SK-N-MC (cell line): Measurements from ENCODE around the gene FNDC7.
"Not testable (repeated sequence)": the region's sequence is repeated elsewhere in the genome, so short reads cannot be mapped to it uniquely, and the experiment has no call there.

Source experiments
- DNase-seq: peaks from one replicate; pipeline ENCODE4 v3.0.0-alpha.2; 2011; ENCODE audit warnings: low read depth, low spot score
- H3K27ac ChIP-seq: fragments of 200-600 bp; sonication (generic); 2 replicates; pipeline ENCODE4 v1.5.1; 2016; ENCODE audit warnings: mixed run types
- H3K36me3 ChIP-seq: fragments of 200-600 bp; sonication (generic); 2 replicates; pipeline ENCODE4 v1.6.1; 2017; ENCODE audit warnings: antibody characterized with exemption, low read length, mixed read lengths; ENCODE audit not compliant: insufficient read depth
- H3K4me3 ChIP-seq: fragments of 200-600 bp; sonication (generic); 2 replicates; pipeline ENCODE4 v1.5.1; 2016
- H3K9ac ChIP-seq: fragments of 200-600 bp; sonication (generic); 2 replicates; pipeline ENCODE4 v1.8.0; 2017; ENCODE audit warnings: mixed run types, mixed read lengths; ENCODE audit not compliant: insufficient read length
- H3K9me3 ChIP-seq: fragments of 200-600 bp; sonication (generic); 2 replicates; pipeline ENCODE4 v1.6.1; 2017; ENCODE audit warnings: low read depth, mild to moderate bottlenecking, antibody characterized with exemption, low read length, moderate library complexity, mixed read lengths
- EZH2 ChIP-seq: fragments of 200-600 bp; sonication (generic); IDR thresholded peaks from one replicate; pipeline ENCODE4 v1.6.1; 2017; ENCODE audit warnings: antibody characterized with exemption
- FOXP2 ChIP-seq: optimal IDR thresholded peaks from 2 replicates; pipeline ENCODE3; 2011; ENCODE audit warnings: mild to moderate bottlenecking, moderate library complexity; ENCODE audit not compliant: insufficient read depth; ENCODE audit errors: extremely low read length, control extremely low read depth
- POLR2AphosphoS5 ChIP-seq: IDR thresholded peaks from 2 replicates; pipeline ENCODE4 v1.6.1; 2012; ENCODE audit warnings: mild to moderate bottlenecking, low read depth, low read length, borderline replicate concordance

The FNDC7 gene, protein sequence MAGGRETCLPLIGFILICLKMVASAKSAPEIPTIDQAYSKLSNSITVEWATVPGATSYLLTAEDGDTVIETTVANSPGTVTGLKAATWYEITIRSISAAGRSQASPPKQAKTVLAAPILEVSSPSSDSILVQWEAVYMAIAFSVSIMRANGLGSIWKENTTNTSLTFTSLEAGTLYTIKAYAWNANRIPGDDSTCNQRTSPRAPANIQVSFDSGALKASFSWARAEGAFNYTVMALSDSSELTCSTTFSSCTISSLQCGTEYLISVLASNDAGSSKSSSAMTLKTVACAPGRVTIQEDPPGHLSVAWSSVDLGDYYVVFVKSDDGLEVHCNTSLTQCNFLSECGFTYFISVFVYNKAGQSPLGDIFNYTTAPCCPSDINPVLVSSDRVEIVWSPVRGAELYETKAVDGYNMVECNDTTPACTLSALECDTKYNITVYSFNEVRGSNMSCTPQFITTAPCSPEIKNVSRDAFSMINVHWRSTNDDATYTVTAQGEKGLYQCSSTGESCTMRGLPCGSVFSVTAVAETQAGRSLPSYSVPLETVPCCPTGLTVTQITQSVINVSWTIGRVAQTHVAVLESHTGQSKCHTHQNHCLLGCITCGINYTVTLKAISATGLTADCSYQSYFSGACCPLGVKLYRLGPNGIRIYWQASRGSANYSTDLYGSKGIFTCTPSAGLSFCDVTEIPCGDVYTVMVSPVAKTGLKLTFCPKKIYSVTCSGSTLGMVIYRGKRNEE

DNA sequence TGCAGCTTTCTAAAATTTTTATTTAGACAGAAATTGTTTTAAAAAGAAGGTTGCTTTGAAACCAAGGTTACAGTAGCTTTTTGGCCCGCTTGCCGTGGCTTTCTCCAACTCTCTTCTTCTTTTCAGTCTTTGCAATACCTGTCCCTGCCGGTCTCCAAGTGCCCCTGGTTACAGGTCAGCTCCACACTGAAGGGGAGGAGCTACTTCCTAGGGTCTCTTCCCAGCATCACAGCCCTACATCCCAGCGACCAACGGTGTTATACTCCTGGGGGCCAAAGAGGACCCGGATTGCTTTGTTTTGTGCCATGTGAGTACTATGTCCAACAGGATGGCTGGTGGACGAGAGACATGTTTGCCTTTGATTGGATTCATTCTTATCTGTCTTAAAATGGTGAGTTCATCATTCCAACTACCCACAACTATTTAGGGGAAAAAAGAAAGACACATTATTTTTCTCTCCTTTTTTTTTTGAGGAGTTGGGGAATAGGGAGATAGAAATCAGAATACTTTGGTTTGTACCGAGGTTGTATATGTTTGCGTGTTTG, at the start of gene FNDC7:
TSS of gene FNDC7 (plus strand) at position 303 of the 545 bp plus-strand sequence. CDS start at position 329, 26 bp downstream.
- no peak within 1 kb of the TSS for H3K9ac ChIP-seq
- H3K9me3 ChIP-seq, result no peaks in the 10 kb centered on the region
- H3K27ac ChIP-seq, result no peak within 1 kb of the TSS
- no peak for DNase-seq
- TF ChIP-seq EZH2 (no peak), POLR2AphosphoS5 (no peak), FOXP2 (no peak)
- no peak within 1 kb of the TSS for H3K4me3 ChIP-seq
- no peaks in the 10 kb centered on the region for H3K36me3 ChIP-seq

DNA sequence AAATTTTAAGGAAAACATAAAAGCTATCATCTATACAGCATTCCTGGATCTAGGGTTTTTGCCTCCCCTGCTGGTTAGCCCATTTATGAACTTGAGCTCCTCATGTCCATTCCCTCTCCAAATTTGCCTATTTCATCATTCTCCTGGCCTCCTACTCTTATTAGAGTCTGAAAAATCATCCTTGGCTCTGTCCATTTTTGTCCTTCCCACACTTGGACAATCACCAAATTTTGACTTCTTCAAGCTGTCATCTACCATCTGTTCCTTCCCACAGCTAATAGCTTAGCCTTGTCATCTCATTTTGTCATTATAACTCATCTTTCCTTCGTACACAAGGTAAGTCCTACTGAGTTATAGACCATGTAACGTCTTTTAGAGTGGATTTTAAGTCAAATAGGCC, 49.6 kb upstream of the FNDC7 start:
- no peaks in the 10 kb centered on the region for H3K36me3 ChIP-seq
- no peak overlapping the region for H3K4me3 ChIP-seq
- TF ChIP-seq EZH2, result no peak
- no peak for TF ChIP-seq FOXP2
- TF ChIP-seq POLR2AphosphoS5, result no peak
- DNase-seq, result no peak
- no peaks in the 10 kb centered on the region for H3K9me3 ChIP-seq
- H3K27ac ChIP-seq, result no peak overlapping the region
- H3K9ac ChIP-seq, result no peak overlapping the region

DNA sequence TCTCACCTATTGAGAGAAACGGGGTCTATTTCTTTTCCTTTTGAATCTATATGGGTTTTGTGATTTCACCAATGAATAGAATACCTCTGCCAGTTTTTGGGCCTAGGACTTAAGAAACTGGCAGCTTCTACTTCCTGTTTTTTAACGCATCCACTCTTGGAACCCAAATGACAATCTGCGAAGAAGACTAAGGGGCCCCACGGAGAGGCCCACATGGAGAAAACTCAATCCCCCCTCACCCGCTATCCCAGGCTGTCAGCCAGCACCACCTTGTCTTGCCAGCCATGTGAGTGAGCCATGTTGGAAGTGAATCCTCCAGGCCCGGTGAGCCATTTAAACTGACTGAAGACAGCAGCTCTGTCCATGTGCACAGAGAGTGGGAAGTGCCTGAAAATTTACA, 48.2 kb upstream of the FNDC7 start:
- DNase-seq, result no peak

DNA sequence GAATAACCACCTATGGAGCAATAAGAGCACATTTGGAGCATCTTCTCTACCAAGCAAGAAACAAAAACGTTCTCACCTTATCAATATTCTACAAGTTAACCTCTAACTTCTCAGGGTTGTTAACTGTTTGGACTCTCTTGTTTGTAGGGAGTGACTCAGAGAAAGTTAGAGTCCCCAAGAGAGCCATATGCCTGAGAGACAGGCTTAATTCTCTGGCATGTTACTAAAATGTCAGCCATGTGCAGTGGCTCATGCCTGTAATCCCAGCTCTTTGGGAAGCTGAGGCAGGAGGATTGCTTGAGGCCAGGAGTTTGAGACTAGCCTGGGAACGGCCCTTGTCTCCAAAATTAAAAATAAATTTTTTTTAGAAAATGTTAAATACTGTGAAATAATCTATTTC, 47.6 kb upstream of the FNDC7 start:
- Histone ChIP-seq H3K9ac (no peak overlapping the region), H3K4me3 (no peak overlapping the region), H3K9me3 (no peaks in the 10 kb centered on the region), H3K27ac (no peak overlapping the region), H3K36me3 (no peaks in the 10 kb centered on the region)
- no peak for DNase-seq
- TF ChIP-seq FOXP2 (no peak), POLR2AphosphoS5 (no peak), EZH2 (no peak)

More for the DNA sequence above, 48.2 kb upstream of the FNDC7 start:
- no peak overlapping the region for H3K9ac ChIP-seq
- H3K9me3 ChIP-seq, result no peaks in the 10 kb centered on the region
- no peaks in the 10 kb centered on the region for H3K36me3 ChIP-seq
- H3K4me3 ChIP-seq, result no peak overlapping the region
- no peak overlapping the region for H3K27ac ChIP-seq
- TF ChIP-seq POLR2AphosphoS5 (no peak), FOXP2 (no peak), EZH2 (no peak)

DNA sequence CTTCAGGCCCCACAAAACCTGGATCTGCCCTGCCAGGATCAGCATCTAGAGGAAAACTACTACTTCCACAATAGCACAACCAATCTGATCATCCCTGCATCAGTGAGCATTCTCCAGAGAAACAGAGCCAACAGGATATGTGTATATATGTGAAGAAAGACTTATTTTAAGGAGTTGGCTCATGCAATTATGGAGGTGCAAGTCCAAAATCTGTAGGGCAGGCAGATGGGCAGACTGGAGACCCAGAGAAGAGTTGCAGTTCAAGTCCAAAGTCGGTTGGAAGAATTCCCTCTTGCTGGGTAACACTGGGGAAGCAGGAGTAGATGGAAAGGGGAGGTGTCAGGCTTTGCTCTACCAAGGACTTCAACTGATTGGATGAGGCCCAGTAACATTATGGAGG, 46.9 kb upstream of the FNDC7 start:
- TF ChIP-seq POLR2AphosphoS5, result no peak
- TF ChIP-seq FOXP2, result no peak
- no peak for TF ChIP-seq EZH2
- H3K9ac ChIP-seq, result no peak overlapping the region
- H3K36me3 ChIP-seq, result no peaks in the 10 kb centered on the region
- H3K9me3 ChIP-seq, result no peaks in the 10 kb centered on the region
- H3K27ac ChIP-seq, result no peak overlapping the region
- H3K4me3 ChIP-seq, result no peak overlapping the region
- DNase-seq, result no peak

DNA sequence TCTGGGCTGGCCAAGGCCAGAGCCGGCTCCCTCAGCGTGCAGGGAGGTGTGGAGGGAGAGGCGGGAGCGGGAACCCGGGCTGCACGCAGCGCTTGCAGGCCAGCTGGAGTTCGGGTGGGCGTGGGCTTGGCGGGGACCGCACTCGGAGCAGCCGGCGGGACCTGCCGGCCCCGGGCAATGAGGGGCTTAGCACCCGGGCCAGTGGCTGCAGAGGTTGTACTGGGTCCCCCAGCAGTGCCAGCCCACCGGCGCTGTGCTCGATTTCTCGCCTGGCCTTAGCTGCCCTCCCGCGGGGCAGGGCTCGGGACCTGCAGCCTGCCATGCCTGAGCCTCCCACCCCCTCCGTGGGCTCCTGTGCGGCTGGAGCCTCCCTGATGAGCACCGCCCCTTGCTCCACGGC, 45.3 kb upstream of the FNDC7 start:
- H3K4me3 ChIP-seq, H3K9ac ChIP-seq, H3K9me3 ChIP-seq, DNase-seq, H3K36me3 ChIP-seq, H3K27ac ChIP-seq: not testable (repeated sequence)

DNA sequence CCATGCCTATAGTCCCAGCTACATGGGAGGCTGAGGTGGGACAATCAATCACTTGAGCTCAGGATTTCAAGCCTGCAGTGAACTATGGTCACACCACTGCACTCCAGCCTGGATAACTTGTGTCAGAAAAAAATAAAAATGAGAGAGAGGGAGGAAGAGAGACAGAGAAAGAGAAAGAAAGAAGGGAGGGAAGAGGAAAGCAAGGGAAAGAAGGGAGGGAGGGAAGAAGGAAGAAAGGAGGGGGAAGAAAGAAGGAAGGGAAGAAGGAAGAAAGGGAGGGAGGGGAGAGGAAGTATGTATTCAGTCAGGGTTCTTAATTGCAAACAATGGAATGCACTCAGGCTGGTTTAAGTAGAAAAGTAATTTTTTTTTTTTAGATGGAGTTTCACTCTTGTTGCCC, 43.9 kb upstream of the FNDC7 start:
- Histone ChIP-seq H3K9me3 (no peaks in the 10 kb centered on the region), H3K9ac (no peak overlapping the region), H3K27ac (no peak overlapping the region), H3K4me3 (no peak overlapping the region), H3K36me3 (no peaks in the 10 kb centered on the region)
- DNase-seq, result no peak
- TF ChIP-seq POLR2AphosphoS5 (no peak), FOXP2 (no peak), EZH2 (no peak)

DNA sequence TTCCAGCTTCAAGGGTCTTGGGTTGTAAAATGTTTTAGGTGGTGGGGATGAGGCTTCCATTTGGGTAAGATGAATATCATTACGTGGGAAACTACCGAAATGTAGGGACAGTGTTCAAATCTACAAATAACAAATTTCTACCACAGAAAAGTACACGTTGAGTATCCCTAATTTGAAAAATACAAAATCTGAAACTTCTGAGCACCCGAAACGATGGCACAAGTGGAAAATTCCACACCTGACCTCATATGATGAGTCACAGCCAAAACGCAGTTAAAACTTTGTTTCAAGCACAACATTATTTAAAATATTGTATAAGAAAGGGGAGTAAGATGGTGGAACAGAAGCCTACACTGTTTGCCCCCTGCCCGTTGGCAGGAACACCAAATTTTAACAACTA, 43.0 kb upstream of the FNDC7 start:
- Histone ChIP-seq H3K4me3 (no peak overlapping the region), H3K9ac (no peak overlapping the region)

More for the DNA sequence above, 43.0 kb upstream of the FNDC7 start:
- no peak overlapping the region for H3K27ac ChIP-seq
- DNase-seq, result no peak
- no peak for TF ChIP-seq POLR2AphosphoS5
- TF ChIP-seq FOXP2, result no peak
- TF ChIP-seq EZH2, result no peak
- H3K9me3 ChIP-seq, result no peaks in the 10 kb centered on the region
- no peaks in the 10 kb centered on the region for H3K36me3 ChIP-seq
